Activated CD8-positive, alpha-beta memory T cell treated with anti-CD3 and anti-CD28 coated beads, Interleukin-2, amount 10 ng/mL, durations not matched to agents 7 days and 5 days (primary cell): ENCODE measurements around the gene MED13L. TPM values are rescaled to one million over a fixed set of nuclear protein-coding genes. Genes with fewer than 3 reads are reported as not detected.
"Not testable (repeated sequence)": the region's sequence is repeated elsewhere in the genome, so short reads cannot be mapped to it uniquely, and the experiment has no call there.

Experiments
- ATAC-seq: fragments of 150-1000 bp; cut with Tn5 transposase; one replicate; pipeline ENCODE4 v1.10.0; 2021; ENCODE audit warnings: moderate library complexity
- CTCF ChIA-PET: fragments of 350-600 bp; sonication (Branson Sonifier 250); formaldehyde crosslinking; loops from one replicate; lab custom pipeline; 2021; ENCODE audit warnings: antibody characterized with exemption; lab: Charles Lee
- DNase-seq: peaks from one replicate; pipeline ENCODE4 v3.0.0-alpha.2; 2020
- H3K27ac Mint-ChIP-seq: one replicate; pipeline ENCODE4 v1.8.0; 2021; ENCODE audit warnings: mild to moderate bottlenecking, mixed read lengths
- H3K27me3 Mint-ChIP-seq: one replicate; pipeline ENCODE4 v1.8.0; 2021; ENCODE audit warnings: mixed read lengths
- H3K36me3 Mint-ChIP-seq: one replicate; pipeline ENCODE4 v1.8.0; 2021; ENCODE audit warnings: mild to moderate bottlenecking, mixed read lengths
- H3K4me1 Mint-ChIP-seq: one replicate; pipeline ENCODE4 v1.8.0; 2021; ENCODE audit warnings: mixed read lengths
- H3K4me3 Mint-ChIP-seq: one replicate; pipeline ENCODE4 v1.8.0; 2021; ENCODE audit warnings: mild to moderate bottlenecking, moderate library complexity, mixed read lengths
- H3K9me3 Mint-ChIP-seq: one replicate; pipeline ENCODE4 v1.8.0; 2022; ENCODE audit warnings: low read depth, mixed read lengths
- total RNA-seq, 2 experiments: library from RNA; stranded (reverse); gene quantifications; one replicate each; pipeline ENCODE4 v1.2.3, GENCODE V29; 2021

The MED13L gene
- total RNA-seq, 2 experiments from 2014 or later: 65.1 to 74.4 TPM

DNA sequence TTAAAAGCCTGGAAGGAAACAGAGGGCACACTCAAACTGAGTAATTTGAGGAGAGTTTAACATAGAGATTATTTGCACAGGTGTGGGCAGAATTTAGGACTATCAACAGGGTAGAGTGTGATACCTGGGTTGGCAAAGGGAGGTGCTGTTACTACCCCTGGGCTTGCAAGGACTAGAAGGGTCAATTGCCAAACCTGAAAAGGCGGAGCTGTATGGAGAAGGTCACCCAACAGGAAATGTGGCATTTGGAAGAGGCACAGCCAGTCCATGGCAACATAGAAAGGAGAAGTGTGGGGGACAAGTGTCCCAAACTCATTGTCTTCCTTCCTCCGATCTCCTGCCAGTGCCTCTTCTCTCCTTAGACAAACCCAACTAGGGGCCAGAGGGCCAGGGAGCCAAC is 21.6 kb upstream of the MED13L start:
- Mint-ChIP-seq H3K27ac (no peak overlapping the region), H3K4me1 (no peaks in the 10 kb centered on the region), H3K36me3 (no peaks in the 10 kb centered on the region), H3K9me3 (peaks cover 4% of the 10 kb centered on the region), H3K4me3 (no peak overlapping the region), H3K27me3 (peaks cover 27% of the 10 kb centered on the region)
- CTCF ChIA-PET: interaction anchor here (0.6 kb wide), 1 partner anchor 617 kb away, joined by 3 read pairs; no protein-coding TSS in a partner anchor
- ATAC-seq (no peak), DNase-seq (no peak)

DNA sequence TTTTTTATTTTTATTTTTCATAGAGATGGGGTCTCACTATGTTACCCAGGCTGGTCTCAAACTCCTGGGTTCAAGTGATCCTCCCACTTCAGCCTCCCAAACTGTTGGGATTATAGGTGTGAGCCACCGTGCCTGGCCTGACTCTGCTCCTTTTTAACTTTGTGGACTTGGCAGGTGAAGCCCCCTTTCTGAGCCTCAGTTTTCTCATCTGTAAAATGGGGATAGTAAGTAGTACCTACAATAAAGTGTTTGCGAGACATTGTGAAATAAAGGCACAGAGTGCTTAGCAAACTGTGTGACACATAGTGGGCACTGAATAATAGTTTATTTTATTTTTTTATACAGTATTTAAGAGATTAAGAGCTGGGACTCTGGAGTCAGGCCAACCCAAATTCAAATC is 21.1 kb upstream of the MED13L start:
- H3K36me3 Mint-ChIP-seq: no peaks in the 10 kb centered on the region
- peaks cover 4% of the 10 kb centered on the region for H3K9me3 Mint-ChIP-seq
- no peaks in the 10 kb centered on the region for H3K4me1 Mint-ChIP-seq
- H3K27ac Mint-ChIP-seq: no peak overlapping the region
- H3K4me3 Mint-ChIP-seq: no peak overlapping the region
- CTCF ChIA-PET: no interaction called here
- H3K27me3 Mint-ChIP-seq: peaks cover 29% of the 10 kb centered on the region
- DNase-seq (no peak), ATAC-seq (no peak)

GRCh38 chr12:116297224-116297834 is 19.8 kb upstream of the MED13L start:
- Mint-ChIP-seq H3K4me1 (no peaks in the 10 kb centered on the region), H3K4me3 (no peak overlapping the region), H3K9me3 (peaks cover 4% of the 10 kb centered on the region), H3K27me3 (peaks cover 31% of the 10 kb centered on the region), H3K27ac (no peak overlapping the region), H3K36me3 (no peaks in the 10 kb centered on the region)
- no peak for DNase-seq
- CTCF ChIA-PET: no interaction called here
- ATAC-seq: no peak

- Mint-ChIP-seq H3K36me3 (no peaks in the 10 kb centered on the region), H3K4me3 (no peak overlapping the region), H3K4me1 (no peaks in the 10 kb centered on the region), H3K9me3 (peaks cover 4% of the 10 kb centered on the region), H3K27ac (no peak overlapping the region), H3K27me3 (peaks cover 29% of the 10 kb centered on the region)
- DNase-seq: no peak
- no peak for ATAC-seq
- CTCF ChIA-PET: interaction anchor here (0.6 kb wide), 1 partner anchor 13 kb away, joined by 3 read pairs; no protein-coding TSS in a partner anchor
Measured at GRCh38 chr12:116295327-116296263, 18.1 kb upstream of the MED13L start.

DNA sequence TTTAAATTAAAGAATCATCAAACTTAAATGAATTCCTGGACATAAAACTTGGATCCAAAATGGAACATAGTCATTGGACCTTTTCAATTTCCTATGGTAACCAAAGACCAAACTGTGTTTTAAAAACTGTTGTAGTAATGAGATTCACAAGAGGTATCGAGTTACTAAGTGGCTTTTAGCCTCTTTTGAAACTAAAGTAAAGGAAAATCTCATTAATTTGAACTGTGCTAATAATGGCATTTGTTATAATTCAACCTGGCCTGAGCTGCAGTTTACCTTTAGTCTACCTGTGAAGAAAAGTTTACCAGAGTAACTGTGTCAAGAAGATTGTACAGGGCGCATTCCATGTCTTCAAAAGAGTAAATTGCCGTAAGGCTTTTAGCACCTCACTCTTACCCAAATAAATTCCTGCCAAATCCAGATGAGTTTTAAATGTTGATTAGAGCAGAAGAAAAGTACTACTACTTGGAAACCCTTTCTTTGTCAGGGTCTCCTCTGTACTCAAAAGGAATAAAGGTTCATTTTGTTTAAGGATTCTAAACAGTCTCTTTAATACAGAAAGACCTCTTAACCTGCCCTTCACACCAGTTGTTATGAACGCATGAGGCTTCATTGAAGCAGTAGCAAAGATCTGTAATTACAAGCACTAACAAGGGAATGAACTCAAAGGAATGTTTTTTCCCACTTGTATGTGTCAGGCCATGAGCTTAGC is 17.1 kb upstream of the MED13L start:
- Mint-ChIP-seq H3K4me1 (no peaks in the 10 kb centered on the region), H3K27ac (no peak overlapping the region), H3K4me3 (no peak overlapping the region), H3K36me3 (no peaks in the 10 kb centered on the region), H3K9me3 (peaks cover 4% of the 10 kb centered on the region), H3K27me3 (peaks cover 26% of the 10 kb centered on the region)
- DNase-seq (no peak), ATAC-seq (no peak)
- CTCF ChIA-PET: no interaction called here

- ATAC-seq (no peak), DNase-seq (no peak)
- H3K27me3 Mint-ChIP-seq: peaks cover 22% of the 10 kb centered on the region
- no peaks in the 10 kb centered on the region for H3K4me1 Mint-ChIP-seq
- H3K27ac Mint-ChIP-seq: no peak overlapping the region
- H3K4me3 Mint-ChIP-seq: no peak overlapping the region
- H3K36me3 Mint-ChIP-seq: no peaks in the 10 kb centered on the region
- CTCF ChIA-PET: no interaction called here
- peaks cover 4% of the 10 kb centered on the region for H3K9me3 Mint-ChIP-seq
Measured at GRCh38 chr12:116293687-116294453, 16.4 kb upstream of the MED13L start.

DNA sequence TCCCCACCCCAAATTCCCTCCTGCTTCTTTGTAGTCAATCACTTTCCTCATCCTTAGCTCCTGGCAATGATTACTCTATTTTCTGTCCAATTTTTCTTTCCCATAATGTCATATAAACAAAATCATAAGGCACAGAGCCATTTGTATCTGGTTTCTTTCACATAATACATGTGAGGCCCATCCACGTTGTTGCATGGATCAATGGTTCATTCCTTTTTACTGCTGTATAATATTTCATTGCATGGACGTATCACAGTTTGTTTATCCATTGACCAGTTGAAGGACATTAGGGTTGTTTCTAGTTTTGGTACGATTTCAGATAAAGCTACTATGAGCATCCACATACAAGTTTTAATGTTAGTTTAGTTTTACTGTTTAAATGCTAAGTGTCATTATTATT is 13.7 kb upstream of the MED13L start:
- ATAC-seq (no peak), DNase-seq (no peak)
- CTCF ChIA-PET: no interaction called here
- Mint-ChIP-seq H3K4me1 (no peaks in the 10 kb centered on the region), H3K27me3 (peaks cover 12% of the 10 kb centered on the region), H3K9me3 (peaks cover 4% of the 10 kb centered on the region), H3K36me3 (no peaks in the 10 kb centered on the region), H3K27ac (no peak overlapping the region), H3K4me3 (no peak overlapping the region)

DNA sequence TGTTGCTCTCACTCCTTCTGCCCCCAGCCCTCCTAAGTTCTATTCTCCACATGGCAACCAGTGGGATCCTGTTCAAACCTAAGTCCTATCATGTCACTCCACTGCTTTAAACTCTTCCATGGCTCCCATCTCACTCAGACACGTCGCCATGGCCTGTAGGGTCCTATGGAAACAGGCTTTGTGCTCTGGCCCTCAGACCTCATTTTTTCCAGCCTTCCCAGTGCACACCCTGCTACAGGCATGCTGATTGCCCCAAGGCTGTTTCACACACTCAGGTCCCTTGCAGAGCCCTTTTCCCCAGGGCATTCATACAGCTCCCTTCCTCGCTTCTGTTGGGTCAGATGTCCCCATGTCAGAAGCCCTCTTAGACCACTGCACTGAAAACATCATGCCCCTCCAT is 11.2 kb upstream of the MED13L start:
- no peak for ATAC-seq
- Mint-ChIP-seq H3K4me3 (no peak overlapping the region), H3K36me3 (no peaks in the 10 kb centered on the region), H3K27ac (no peak overlapping the region), H3K9me3 (no peaks in the 10 kb centered on the region), H3K27me3 (peaks cover 2% of the 10 kb centered on the region), H3K4me1 (no peaks in the 10 kb centered on the region)
- no peak for DNase-seq
- CTCF ChIA-PET: no interaction called here

GRCh38 chr12:116287842-116288301 is 10.4 kb upstream of the MED13L start:
- DNase-seq (no peak), ATAC-seq (no peak)
- H3K27me3 Mint-ChIP-seq: no peaks in the 10 kb centered on the region
- no peaks in the 10 kb centered on the region for H3K36me3 Mint-ChIP-seq
- CTCF ChIA-PET: no interaction called here
- H3K9me3 Mint-ChIP-seq: no peaks in the 10 kb centered on the region
- H3K4me1 Mint-ChIP-seq: peaks cover 5% of the 10 kb centered on the region
- H3K27ac Mint-ChIP-seq: no peak overlapping the region
- H3K4me3 Mint-ChIP-seq: no peak overlapping the region

GRCh38 chr12:116284396-116284795 is 6.9 kb upstream of the MED13L start:
- CTCF ChIA-PET: no interaction called here
- no peaks in the 10 kb centered on the region for H3K36me3 Mint-ChIP-seq
- DNase-seq (no peak), ATAC-seq (no peak)
- no peak overlapping the region for H3K27ac Mint-ChIP-seq
- no peaks in the 10 kb centered on the region for H3K9me3 Mint-ChIP-seq
- H3K4me1 Mint-ChIP-seq: peaks cover 14% of the 10 kb centered on the region
- no peak overlapping the region for H3K4me3 Mint-ChIP-seq
- no peaks in the 10 kb centered on the region for H3K27me3 Mint-ChIP-seq

DNA sequence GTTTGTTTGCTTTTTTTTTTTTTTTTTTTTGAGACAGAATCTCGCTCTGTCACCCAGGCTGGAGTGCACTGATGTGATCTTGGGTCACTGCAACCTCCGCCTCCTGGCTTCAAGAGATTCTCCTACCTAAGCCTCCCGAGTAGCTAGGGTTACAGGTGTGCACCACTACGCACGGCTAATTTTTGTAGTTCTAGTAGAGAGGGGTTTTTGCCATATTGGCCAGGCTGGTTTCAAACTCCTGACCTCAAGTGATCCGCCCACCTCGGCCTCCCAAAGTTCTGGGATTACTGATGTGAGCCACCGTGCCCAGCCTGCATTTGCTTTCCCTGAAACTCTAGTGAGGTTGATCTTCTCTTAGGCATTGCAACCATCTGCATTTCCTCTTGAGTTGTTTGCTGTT is 6.4 kb upstream of the MED13L start:
- H3K36me3 Mint-ChIP-seq, H3K27me3 Mint-ChIP-seq, H3K27ac Mint-ChIP-seq, DNase-seq, H3K9me3 Mint-ChIP-seq, CTCF ChIA-PET, ATAC-seq, H3K4me3 Mint-ChIP-seq: not testable (repeated sequence)
- peaks cover 14% of the 10 kb centered on the region for H3K4me1 Mint-ChIP-seq

DNA sequence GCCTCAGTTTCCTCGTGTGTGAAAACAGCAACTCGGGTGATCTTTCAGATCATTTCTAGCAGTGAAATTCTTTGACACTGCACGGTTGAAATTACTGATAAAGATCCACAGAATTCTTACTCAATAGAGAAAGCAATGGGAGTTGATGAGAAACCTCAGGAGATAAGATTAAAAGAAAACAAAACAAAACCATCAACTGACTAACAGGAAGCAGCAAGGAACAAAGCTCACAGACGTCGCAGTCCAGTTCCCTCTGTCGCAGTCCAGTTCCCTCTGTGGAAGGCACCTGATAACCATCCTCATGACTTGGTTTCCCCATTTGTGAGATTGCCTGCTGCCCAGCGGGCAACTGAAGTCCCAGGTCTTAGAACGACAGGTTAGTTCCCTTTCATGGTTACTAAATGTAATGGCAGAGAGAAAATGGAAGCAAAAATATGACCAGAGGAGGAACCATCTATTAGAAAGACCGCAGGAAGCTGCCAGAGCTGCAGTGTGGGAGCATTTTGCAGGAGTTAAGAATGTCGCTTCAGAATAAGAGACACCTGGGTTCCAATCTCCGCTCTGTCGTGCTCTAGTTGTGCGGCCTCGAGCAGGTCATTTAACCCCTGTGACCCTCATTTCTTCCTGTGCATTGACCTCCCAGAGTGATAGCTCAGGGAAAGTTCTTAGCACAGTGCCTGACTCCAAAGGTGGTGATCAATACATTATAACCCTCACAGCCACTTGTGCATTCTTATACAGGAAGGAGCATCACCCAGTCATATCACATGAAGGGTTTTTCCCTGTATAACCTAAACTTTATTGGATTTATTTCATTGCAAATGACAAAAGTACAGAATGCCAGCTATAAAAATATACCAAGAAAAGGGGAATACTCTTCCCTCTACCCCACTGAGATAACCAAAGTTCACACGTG is 5.1 kb upstream of the MED13L start:
- CTCF ChIA-PET: interaction anchor here (0.7 to 1.3 kb wide), 2 partner anchors 13 to 285 kb away, joined by 3 to 4 read pairs; no protein-coding TSS in a partner anchor
- no peak overlapping the region for H3K4me3 Mint-ChIP-seq
- no peaks in the 10 kb centered on the region for H3K9me3 Mint-ChIP-seq
- H3K4me1 Mint-ChIP-seq: peaks cover 17% of the 10 kb centered on the region
- no peak for ATAC-seq
- H3K27me3 Mint-ChIP-seq: no peaks in the 10 kb centered on the region
- DNase-seq: no peak
- H3K27ac Mint-ChIP-seq: no peak overlapping the region
- no peaks in the 10 kb centered on the region for H3K36me3 Mint-ChIP-seq
